HepG2 (cell line): Measurements from ENCODE around the gene NBPF1. TPM values are rescaled to one million over a fixed set of nuclear protein-coding genes. Genes with fewer than 3 reads are reported as not detected.
"Not testable (repeated sequence)": the region's sequence is repeated elsewhere in the genome, so short reads cannot be mapped to it uniquely, and the experiment has no call there.

Source experiments
- BCL6 ChIP-seq: IDR thresholded peaks from 2 replicates; pipeline ENCODE4 v1.6.1; 2016; ENCODE audit warnings: missing genetic modification reagents, missing compliant biosample characterization
- CEBPB ChIP-seq: IDR thresholded peaks from 2 replicates; pipeline ENCODE4 v1.6.1; 2011; ENCODE audit warnings: low read depth, low read length, improper control_type of control experiment, borderline replicate concordance
- HHEX ChIP-seq: IDR thresholded peaks from 2 replicates; pipeline ENCODE4 v1.6.1; 2016; ENCODE audit warnings: control low read depth
- KDM4B ChIP-seq: sonication (generic); formaldehyde crosslinking; IDR thresholded peaks from 2 replicates; pipeline ENCODE4 v1.4.0; 2020; ENCODE audit warnings: missing genetic modification reagents
- KDM6A ChIP-seq: IDR thresholded peaks from 2 replicates; pipeline ENCODE4 v1.6.1; 2016; ENCODE audit warnings: low read depth
- MYNN ChIP-seq: sonication (generic); formaldehyde crosslinking; IDR thresholded peaks from 2 replicates; pipeline ENCODE4 v1.4.0; 2020; ENCODE audit warnings: mild to moderate bottlenecking, low read depth, missing genetic modification reagents
- NFKB2 ChIP-seq: sonication (generic); formaldehyde crosslinking; IDR thresholded peaks from 2 replicates; pipeline ENCODE4 v1.4.0; 2020; ENCODE audit warnings: missing genetic modification reagents, borderline replicate concordance
- NR2C2 ChIP-seq: sonication (generic); formaldehyde crosslinking; IDR thresholded peaks from 2 replicates; pipeline ENCODE4 v1.4.0; 2020; ENCODE audit warnings: missing genetic modification reagents, mild to moderate bottlenecking, moderate library complexity, borderline replicate concordance
- NR2F6 ChIP-seq, 2 experiments: IDR thresholded peaks; 2 replicates each; pipeline ENCODE4 v1.6.1; 2016; ENCODE audit warnings: antibody characterized with exemption in 1 of 2, mild to moderate bottlenecking in 1 of 2
- RCOR2 ChIP-seq: IDR thresholded peaks from 2 replicates; pipeline ENCODE4 v1.6.1; 2016; ENCODE audit warnings: missing biosample characterization, missing genetic modification reagents
- RXRB ChIP-seq: IDR thresholded peaks from 2 replicates; pipeline ENCODE4 v1.6.1; 2016; ENCODE audit warnings: borderline replicate concordance, missing genetic modification reagents, missing compliant biosample characterization
- ZBTB20 ChIP-seq: sonication (generic); formaldehyde crosslinking; IDR thresholded peaks from 2 replicates; pipeline ENCODE4 v1.8.1; 2023; ENCODE audit warnings: missing genetic modification reagents, low read depth, mild to moderate bottlenecking, borderline replicate concordance
- ZFP36L1 ChIP-seq: sonication (generic); formaldehyde crosslinking; IDR thresholded peaks from 2 replicates; pipeline ENCODE4 v1.8.0; 2022; ENCODE audit warnings: mild to moderate bottlenecking, missing genetic modification reagents, moderate library complexity
- ZNF44 ChIP-seq: sonication (generic); formaldehyde crosslinking; IDR thresholded peaks from 2 replicates; pipeline ENCODE4 v1.5.1; 2020; ENCODE audit warnings: mild to moderate bottlenecking, missing genetic modification reagents
- ZNF510 ChIP-seq: sonication (generic); formaldehyde crosslinking; IDR thresholded peaks from 2 replicates; pipeline ENCODE4 v1.4.0; 2020; ENCODE audit warnings: low read depth, mild to moderate bottlenecking, missing genetic modification reagents
- ZNF598 ChIP-seq: sonication (generic); formaldehyde crosslinking; IDR thresholded peaks from 2 replicates; pipeline ENCODE4 v1.5.1; 2020; ENCODE audit warnings: mild to moderate bottlenecking, missing genetic modification reagents, borderline replicate concordance
- ZNF7 ChIP-seq: IDR thresholded peaks from 2 replicates; pipeline ENCODE4 v1.6.1; 2016; ENCODE audit warnings: missing biosample characterization, missing genetic modification reagents
- ZNF713 ChIP-seq: sonication (generic); formaldehyde crosslinking; IDR thresholded peaks from 2 replicates; pipeline ENCODE4 v1.4.0; 2020; ENCODE audit warnings: mild to moderate bottlenecking, missing genetic modification reagents
- polyA plus RNA-seq, 8 experiments: library from polyadenylated mRNA; depleted of rRNA in 3 of 8; stranded (reverse) in 7 of 8; unstranded in 1 of 8; fragments of >200 nt; fragmentation: Illumina TruSeq in 4 of 8; extraction: Trizol in 4 of 8; gene quantifications; 2 replicates each; pipeline versions ENCODE4 v1.2.1 to v1.2.3, GENCODE V29; 2011 to 2016; ENCODE audit warnings: low read depth in 4 of 8, missing spikeins in 1 of 8, mixed read lengths in 1 of 8; ENCODE audit not compliant: insufficient read depth in 1 of 8
- total RNA-seq, 5 experiments: library from RNA; depleted of rRNA; stranded (reverse); fragments of >200 nt; fragmentation: Illumina TruSeq; extraction: Trizol; gene quantifications; 2 replicates each; pipeline ENCODE4 v1.2.3, GENCODE V29; 2016; ENCODE audit warnings: low read depth in 1 of 5
- TF ChIP-seq, protein P1 (sequence below): IDR thresholded peaks from 2 replicates; pipeline ENCODE4 v1.6.1; 2016; ENCODE audit warnings: low read depth, control low read depth
- TF ChIP-seq, protein P2 (sequence below): sonication (generic); formaldehyde crosslinking; IDR thresholded peaks from 2 replicates; pipeline ENCODE4 v1.5.0; 2020; ENCODE audit warnings: missing genetic modification reagents
- TF ChIP-seq, protein P3 (sequence below): sonication (generic); formaldehyde crosslinking; IDR thresholded peaks from 2 replicates; pipeline ENCODE4 v1.5.1; 2020; ENCODE audit warnings: missing genetic modification reagents, mild to moderate bottlenecking, borderline replicate concordance
- TF ChIP-seq, protein P4 (sequence below): sonication (generic); formaldehyde crosslinking; IDR thresholded peaks from 2 replicates; pipeline ENCODE4 v1.4.0; 2020; ENCODE audit warnings: missing genetic modification reagents
- TF ChIP-seq, protein P5 (sequence below): sonication (generic); formaldehyde crosslinking; IDR thresholded peaks from 2 replicates; pipeline ENCODE4 v1.5.0; 2020; ENCODE audit warnings: missing genetic modification reagents

Gene NBPF1
- total and polyA plus RNA-seq, 2 of the 13 experiments (the other 11 are each of a cell fraction or from before 2014, with no cell fraction given): 30.3 to 35.6 TPM

DNA sequence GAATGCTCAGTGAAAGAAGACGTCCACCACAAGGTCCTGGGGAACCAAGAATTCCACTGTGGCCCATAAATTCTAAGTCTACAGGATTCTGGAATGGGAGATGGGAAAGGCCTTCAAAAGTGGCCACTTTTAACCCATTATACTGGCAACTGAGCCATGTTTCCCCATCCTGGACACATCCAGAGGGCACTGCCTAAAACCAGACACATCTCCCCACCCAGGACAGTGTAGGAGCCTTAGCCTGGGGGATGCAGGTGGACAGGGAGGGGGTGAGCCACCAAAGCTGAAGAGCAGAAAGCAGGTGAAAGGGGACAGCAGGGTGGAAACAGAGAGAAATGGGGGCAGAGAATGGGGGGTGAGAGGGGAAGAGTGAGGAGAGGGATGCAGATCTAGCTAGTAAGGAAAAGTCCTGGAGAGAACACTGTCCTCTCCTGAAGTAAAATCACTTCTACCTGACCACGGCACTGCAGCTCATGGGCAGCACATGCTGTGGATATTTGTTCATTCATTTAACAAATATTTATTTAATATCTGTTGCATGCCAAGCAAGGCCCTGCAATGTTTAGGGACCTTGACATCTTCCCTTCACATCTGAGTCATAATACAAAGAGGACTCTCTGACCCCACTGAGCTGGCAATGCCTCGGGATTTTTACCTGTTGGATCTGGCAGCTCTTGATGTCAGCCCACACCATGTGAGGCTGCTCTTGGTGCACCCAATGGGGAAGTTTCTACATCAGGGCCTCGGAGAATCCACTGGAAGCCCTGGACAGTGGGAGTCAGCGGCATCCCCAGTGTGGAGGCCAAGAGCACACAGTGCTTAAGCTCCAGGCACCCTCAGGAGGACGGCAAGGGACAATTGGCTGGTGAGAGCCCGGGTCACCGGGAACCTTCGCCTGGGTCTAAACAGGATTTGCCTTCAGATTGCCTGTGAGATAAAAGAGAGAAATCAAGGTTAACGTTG lies 5.2 kb downstream of the NBPF1 start (continued):
- TF ChIP-seq KDM4B (CRISPR knock-in tag) (peak; percentile 41; the same call in 1 of the 2 replicates), KDM6A (peak; percentile 28; the same call in 1 of the 2 replicates), ZNF598 (CRISPR knock-in tag) (peak; percentile 97), ZBTB20 (CRISPR knock-in tag) (peak; percentile 70; the same call in 1 of the 2 replicates), CEBPB (peak; percentile 52; the same call in 1 of the 2 replicates), MYNN (CRISPR knock-in tag) (0 out of 2 replicates have a peak, but pooled peaks have one; percentile 21), ZNF44 (CRISPR knock-in tag) (peak; percentile 76; the same call in 1 of the 2 replicates), RXRB (peak; percentile 95), RCOR2 (CRISPR knock-in tag) (peak; percentile 70; the same call in 1 of the 2 replicates), ZFP36L1 (CRISPR knock-in tag) (peak; percentile 83; the same call in 1 of the 2 replicates), NFKB2 (CRISPR knock-in tag) (peak; percentile 67; the same call in 1 of the 2 replicates), ZNF7 (0 out of 2 replicates have a peak, but pooled peaks have one; percentile 38), HHEX (CRISPR knock-in tag) (peak; percentile 74), NR2F6 (CRISPR knock-in tag; IDR thresholded peaks at IDR 0.05) (peak; percentile 96), ZNF510 (CRISPR knock-in tag) (peak; percentile 52; the same call in 1 of the 2 replicates), BCL6 (CRISPR knock-in tag) (peak; percentile 55), ZNF713 (CRISPR knock-in tag) (0 out of 2 replicates have a peak, but pooled peaks have one; percentile 87), NR2C2 (peak; percentile 73)
- TF ChIP-seq, protein P1, sequence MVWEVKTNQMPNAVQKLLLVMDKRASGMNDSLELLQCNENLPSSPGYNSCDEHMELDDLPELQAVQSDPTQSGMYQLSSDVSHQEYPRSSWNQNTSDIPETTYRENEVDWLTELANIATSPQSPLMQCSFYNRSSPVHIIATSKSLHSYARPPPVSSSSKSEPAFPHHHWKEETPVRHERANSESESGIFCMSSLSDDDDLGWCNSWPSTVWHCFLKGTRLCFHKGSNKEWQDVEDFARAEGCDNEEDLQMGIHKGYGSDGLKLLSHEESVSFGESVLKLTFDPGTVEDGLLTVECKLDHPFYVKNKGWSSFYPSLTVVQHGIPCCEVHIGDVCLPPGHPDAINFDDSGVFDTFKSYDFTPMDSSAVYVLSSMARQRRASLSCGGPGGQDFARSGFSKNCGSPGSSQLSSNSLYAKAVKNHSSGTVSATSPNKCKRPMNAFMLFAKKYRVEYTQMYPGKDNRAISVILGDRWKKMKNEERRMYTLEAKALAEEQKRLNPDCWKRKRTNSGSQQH (CRISPR knock-in tag): peak; percentile 91; the same call in 1 of the 2 replicates
- TF ChIP-seq, protein P2, sequence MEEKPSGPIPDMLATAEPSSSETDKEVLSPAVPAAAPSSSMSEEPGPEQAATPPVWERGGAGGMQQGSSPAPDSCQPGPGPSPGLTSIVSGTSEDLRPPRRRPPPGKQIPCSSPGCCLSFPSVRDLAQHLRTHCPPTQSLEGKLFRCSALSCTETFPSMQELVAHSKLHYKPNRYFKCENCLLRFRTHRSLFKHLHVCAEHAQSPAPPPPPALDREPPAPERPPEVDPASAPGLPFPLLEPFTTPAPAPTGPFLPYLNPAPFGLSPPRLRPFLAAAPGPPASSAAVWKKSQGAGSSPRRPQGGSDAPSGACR (CRISPR knock-in tag): peak; percentile 85
- TF ChIP-seq, protein P3, sequence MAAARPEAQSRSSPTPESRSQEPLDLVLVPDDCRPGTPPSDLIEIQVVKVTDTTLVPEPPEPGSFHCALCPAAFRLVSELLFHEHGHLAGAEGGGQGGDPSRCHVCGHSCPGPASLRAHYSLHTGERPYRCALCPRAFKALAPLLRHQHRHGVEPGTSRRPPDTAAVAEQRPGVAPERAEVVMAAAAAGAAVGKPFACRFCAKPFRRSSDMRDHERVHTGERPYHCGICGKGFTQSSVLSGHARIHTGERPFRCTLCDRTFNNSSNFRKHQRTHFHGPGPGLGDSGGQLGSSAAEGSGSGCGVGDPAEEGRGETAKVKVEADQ: 0 out of 2 replicates have a peak, but pooled peaks have one; percentile 13
- TF ChIP-seq, protein P4, sequence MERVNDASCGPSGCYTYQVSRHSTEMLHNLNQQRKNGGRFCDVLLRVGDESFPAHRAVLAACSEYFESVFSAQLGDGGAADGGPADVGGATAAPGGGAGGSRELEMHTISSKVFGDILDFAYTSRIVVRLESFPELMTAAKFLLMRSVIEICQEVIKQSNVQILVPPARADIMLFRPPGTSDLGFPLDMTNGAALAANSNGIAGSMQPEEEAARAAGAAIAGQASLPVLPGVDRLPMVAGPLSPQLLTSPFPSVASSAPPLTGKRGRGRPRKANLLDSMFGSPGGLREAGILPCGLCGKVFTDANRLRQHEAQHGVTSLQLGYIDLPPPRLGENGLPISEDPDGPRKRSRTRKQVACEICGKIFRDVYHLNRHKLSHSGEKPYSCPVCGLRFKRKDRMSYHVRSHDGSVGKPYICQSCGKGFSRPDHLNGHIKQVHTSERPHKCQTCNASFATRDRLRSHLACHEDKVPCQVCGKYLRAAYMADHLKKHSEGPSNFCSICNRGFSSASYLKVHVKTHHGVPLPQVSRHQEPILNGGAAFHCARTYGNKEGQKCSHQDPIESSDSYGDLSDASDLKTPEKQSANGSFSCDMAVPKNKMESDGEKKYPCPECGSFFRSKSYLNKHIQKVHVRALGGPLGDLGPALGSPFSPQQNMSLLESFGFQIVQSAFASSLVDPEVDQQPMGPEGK: peak; percentile 8; the same call in 1 of the 2 replicates
- TF ChIP-seq, protein P5, sequence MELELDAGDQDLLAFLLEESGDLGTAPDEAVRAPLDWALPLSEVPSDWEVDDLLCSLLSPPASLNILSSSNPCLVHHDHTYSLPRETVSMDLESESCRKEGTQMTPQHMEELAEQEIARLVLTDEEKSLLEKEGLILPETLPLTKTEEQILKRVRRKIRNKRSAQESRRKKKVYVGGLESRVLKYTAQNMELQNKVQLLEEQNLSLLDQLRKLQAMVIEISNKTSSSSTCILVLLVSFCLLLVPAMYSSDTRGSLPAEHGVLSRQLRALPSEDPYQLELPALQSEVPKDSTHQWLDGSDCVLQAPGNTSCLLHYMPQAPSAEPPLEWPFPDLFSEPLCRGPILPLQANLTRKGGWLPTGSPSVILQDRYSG (CRISPR knock-in tag): 0 out of 2 replicates have a peak, but pooled peaks have one; percentile 80
- TF ChIP-seq NR2F6 (IDR thresholded peaks at IDR 0.05): not testable (repeated sequence)
